OCI-LY1 (cell line): ENCODE data around the gene CDHR5.

Source experiments
- EZH2 ChIP-seq: fragments of 200-600 bp; sonication (generic), shearing (Covaris generic); IDR thresholded peaks from 2 replicates; pipeline ENCODE4 v1.8.0; 2017; ENCODE audit warnings: borderline replicate concordance, mixed run types, mild to moderate bottlenecking, antibody characterized with exemption, low read length, moderate library complexity, mixed read lengths
- TF ChIP-seq, protein P1 (sequence below): fragments of 200-600 bp; sonication (generic), shearing (Covaris generic); IDR thresholded peaks from 2 replicates; pipeline ENCODE4 v1.5.1; 2017; ENCODE audit warnings: mild to moderate bottlenecking, antibody characterized with exemption, low read length, moderate library complexity, mixed read lengths

DNA sequence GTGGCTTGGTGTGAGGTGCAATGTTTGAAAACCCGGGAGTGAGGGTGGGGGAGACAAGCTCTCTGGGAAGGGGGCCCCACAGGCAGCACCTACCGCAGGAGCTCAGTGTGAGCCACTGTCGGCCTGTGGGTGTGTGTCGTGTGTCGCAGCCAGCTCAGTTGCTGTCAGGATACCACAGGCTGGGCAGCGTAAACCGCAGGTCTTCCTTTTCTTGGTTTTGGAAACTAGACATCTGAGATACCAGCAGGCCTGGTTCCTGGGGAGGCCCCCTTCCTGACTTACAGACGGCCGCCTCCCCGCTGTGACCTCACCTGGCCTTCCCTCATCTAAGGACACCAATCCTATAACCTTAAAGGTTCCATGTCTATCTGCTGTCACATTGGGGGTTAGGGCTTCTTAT, 28.4 kb downstream of the CDHR5 start:
- TF ChIP-seq, protein P1, sequence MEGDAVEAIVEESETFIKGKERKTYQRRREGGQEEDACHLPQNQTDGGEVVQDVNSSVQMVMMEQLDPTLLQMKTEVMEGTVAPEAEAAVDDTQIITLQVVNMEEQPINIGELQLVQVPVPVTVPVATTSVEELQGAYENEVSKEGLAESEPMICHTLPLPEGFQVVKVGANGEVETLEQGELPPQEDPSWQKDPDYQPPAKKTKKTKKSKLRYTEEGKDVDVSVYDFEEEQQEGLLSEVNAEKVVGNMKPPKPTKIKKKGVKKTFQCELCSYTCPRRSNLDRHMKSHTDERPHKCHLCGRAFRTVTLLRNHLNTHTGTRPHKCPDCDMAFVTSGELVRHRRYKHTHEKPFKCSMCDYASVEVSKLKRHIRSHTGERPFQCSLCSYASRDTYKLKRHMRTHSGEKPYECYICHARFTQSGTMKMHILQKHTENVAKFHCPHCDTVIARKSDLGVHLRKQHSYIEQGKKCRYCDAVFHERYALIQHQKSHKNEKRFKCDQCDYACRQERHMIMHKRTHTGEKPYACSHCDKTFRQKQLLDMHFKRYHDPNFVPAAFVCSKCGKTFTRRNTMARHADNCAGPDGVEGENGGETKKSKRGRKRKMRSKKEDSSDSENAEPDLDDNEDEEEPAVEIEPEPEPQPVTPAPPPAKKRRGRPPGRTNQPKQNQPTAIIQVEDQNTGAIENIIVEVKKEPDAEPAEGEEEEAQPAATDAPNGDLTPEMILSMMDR: no peak
- no peak for TF ChIP-seq EZH2
